Placental pericyte (primary cell): ENCODE results near the gene AAR2. TPM values are rescaled to one million over a fixed set of nuclear protein-coding genes. Genes with fewer than 3 reads are reported as not detected.

Experiments
- total RNA-seq: library from RNA; depleted of rRNA; stranded (reverse); fragments of >200 nt; gene quantifications from 2 replicates; pipeline ENCODE4 v1.2.3, GENCODE V29; 2012

The AAR2 gene, protein sequence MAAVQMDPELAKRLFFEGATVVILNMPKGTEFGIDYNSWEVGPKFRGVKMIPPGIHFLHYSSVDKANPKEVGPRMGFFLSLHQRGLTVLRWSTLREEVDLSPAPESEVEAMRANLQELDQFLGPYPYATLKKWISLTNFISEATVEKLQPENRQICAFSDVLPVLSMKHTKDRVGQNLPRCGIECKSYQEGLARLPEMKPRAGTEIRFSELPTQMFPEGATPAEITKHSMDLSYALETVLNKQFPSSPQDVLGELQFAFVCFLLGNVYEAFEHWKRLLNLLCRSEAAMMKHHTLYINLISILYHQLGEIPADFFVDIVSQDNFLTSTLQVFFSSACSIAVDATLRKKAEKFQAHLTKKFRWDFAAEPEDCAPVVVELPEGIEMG
- total RNA-seq, result 22.8 and 36.1 TPM in 2 replicates

DNA sequence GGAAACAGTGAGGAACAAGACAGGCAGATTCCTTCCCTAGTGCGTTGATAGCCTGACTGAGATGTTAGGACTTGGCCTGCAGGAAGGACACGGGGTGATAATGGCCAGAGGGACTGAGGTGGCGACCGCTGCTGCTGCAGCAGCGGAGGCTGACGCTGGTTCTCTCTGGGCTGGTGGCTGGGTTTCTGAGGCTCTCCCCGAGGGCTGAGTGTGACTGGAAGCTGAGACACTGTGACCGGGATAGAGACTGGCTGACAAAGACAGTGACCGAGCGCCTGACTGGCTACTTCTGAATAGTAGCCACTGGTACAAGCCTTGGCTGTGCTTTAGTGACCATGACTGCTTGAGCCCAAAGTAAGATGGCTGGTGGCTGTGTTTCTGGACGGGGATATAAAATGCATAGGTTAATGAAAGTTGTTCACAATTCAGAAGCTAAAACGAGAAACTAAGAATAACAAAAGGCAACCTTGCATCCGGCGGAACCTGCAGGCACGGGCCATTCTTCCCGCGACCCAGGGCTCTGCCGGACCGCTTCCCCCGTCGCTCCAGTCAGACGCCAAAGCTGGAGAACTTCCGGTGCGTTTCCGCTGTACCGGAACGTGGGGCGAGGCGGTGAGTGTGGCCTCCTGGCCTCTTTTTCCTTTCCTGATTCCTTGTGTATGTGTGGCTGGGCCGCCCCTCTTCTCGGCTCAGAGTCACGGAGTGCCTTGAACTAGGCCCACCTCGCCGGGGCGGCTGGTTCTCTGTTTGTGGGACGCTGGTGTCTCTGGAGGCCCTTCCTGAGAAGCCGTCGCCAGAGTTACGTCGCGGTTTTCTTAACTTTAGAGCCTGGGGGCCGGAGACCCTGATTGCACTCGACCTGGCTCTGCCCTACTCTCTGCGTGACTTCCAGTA is at the start of gene AAR2:
Gene AAR2, plus strand, starts transcription at position 587 of the 894 bp plus-strand sequence. CDS start 3,391 bp downstream, outside the sequence.

DNA sequence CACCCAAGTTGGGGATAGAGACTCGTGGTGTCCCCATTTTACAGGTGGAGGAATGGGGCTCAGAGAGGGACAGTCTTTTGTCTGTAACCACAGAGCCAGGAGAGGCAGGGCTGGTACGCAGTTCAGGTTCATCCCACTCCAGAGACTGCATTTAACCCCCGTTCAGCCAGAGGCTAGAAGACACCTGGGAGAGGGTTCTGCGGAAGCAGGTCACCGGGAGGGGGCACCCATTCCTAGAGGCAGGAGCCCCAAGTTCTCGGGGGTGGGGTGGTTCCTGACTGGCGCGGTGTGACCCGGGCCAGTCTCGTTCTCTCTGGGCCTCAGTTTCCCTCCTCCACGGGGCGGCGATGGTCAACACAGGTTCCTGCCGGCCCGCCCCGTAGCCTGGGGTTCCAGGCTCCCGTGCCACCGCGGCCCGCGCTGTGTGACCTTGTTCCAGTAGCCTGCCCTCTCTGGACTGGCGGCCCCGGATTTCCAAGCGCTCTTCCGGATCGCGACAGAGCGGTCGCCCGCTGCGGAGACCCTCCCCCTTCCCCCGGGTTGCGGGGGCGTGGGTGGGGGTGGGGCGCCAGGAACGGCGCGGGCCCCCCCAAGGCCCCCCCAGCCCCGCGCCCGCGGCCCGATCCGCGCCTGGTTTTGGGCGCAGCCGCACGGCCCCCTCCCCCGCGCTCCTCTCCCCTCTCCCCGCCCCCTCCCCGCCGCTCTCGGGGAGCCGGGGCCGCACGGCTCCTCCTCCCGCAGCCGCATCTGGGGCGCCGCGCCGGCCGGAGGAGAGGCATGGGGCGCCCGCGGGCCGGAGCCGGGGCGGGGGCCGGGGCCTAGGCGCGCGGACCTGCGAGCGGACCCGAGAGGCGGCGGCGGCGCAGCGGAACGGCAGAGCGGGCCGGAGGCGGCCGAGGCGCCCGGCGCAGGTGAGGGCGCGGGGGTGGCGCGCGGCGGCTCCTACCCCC is 69.6 kb downstream of the AAR2 start, which contains the start of gene DLGAP4:
Gene DLGAP4, plus strand, starts transcription at position 738 of the 950 bp plus-strand sequence. CDS start 125,379 bp downstream, outside the sequence.

Other genes with a start within 250 kb of the AAR2 start
- gene EPB41L1, start 81.7 kb upstream of the AAR2 start, total RNA-seq, result 5.0 and 12.0 TPM in 2 replicates
- 28.4 and 42.7 TPM in 2 replicates for gene DLGAP4, start 69.9 kb downstream of the AAR2 start, total RNA-seq